GM20000 (cell line): Measurements from ENCODE around the gene PLEKHG2.
"Not testable (repeated sequence)": the region's sequence is repeated elsewhere in the genome, so short reads cannot be mapped to it uniquely, and the experiment has no call there.

ENCODE experiments used
- DNase-seq: peaks from one replicate; pipeline ENCODE4 v3.0.0; 2012; ENCODE audit warnings: low spot score
- TF ChIP-seq, protein P1 (sequence below): IDR thresholded peaks from 2 replicates; pipeline ENCODE4 v1.5.1; 2012; ENCODE audit warnings: mild to moderate bottlenecking, control low read depth; ENCODE audit errors: extremely low read depth, missing control alignments

PLEKHG2 gene

GRCh38 chr19:39372047-39372802, 40.2 kb upstream of the PLEKHG2 start:
- DNase-seq = no peak
- TF ChIP-seq, protein P1, sequence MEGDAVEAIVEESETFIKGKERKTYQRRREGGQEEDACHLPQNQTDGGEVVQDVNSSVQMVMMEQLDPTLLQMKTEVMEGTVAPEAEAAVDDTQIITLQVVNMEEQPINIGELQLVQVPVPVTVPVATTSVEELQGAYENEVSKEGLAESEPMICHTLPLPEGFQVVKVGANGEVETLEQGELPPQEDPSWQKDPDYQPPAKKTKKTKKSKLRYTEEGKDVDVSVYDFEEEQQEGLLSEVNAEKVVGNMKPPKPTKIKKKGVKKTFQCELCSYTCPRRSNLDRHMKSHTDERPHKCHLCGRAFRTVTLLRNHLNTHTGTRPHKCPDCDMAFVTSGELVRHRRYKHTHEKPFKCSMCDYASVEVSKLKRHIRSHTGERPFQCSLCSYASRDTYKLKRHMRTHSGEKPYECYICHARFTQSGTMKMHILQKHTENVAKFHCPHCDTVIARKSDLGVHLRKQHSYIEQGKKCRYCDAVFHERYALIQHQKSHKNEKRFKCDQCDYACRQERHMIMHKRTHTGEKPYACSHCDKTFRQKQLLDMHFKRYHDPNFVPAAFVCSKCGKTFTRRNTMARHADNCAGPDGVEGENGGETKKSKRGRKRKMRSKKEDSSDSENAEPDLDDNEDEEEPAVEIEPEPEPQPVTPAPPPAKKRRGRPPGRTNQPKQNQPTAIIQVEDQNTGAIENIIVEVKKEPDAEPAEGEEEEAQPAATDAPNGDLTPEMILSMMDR = no peak

DNA sequence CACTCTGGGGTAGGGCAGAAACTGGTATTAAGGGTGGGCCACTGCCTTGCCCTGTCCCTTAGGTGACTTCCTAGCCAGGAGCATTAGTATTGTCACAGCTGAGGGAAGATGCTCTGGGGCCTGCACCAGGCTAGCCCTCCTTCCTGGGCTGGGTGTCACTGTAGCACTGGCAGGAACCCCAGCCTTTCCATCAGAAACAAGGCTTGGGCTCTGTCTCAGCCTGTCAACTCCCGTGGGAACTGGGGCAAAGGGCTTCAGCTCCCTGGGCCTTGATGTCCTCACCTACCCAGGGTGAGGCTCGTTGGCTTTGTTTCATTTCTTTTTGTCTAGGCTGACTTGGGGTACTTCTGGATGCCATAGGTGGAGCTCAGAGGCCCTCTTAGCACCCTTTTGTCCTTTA, 39.5 kb upstream of the PLEKHG2 start:
- no peak for DNase-seq

GRCh38 chr19:39375929-39376328, 36.5 kb upstream of the PLEKHG2 start:
- TF ChIP-seq, protein P1 = no peak
- no peak for DNase-seq

More for the DNA sequence above, 39.5 kb upstream of the PLEKHG2 start:
- TF ChIP-seq, protein P1 = no peak

DNA sequence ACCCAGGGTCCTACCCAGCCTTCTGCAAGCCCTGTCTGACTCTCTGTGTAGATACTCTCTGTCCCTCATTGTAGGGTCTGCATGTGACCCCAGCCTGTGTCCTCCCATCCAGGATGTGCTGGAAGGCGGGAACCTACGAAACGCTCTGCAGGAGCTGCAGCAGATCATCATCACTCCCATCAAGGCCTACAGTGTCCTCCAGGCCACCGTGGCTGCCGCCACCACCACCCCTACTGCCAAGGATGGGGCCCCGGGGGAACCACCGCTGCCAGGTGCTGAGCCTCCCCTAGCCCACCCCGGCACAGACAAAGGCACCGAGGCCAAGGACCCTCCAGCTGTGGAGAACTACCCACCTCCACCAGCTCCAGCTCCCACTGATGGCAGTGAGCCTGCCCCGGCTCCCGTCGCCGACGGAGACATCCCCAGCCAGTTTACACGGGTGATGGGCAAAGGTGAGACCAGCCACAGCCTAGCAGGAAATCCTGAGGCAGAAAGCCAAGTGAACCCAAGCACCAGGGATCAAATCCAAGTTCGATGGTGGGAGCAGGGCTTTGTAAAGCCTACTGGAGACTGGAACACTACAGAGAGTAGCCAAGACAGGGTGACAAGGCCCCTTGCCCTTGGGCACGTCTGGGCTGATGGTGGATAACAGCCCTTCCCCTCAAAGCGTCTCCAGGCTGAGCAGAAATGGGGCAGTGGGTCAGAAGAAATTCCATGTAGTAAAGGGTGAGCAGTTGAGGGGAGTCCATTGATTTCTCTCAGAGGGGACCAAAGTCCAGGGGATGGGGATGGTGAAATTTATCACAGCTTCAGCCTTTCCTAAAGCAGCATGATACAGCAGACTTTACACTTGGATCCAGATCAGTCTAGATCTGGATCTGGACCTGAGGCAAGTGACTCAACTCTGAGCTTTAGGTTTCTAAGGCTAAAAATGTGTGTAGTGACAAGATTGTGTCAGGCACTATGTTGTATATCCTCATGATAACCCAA, 34.8 kb upstream of the PLEKHG2 start:
- TF ChIP-seq, protein P1 = no peak
- DNase-seq = no peak

- DNase-seq = not testable (repeated sequence)
These were observed 33.1 kb upstream of the PLEKHG2 start for GRCh38 chr19:39379366-39379765.

DNA sequence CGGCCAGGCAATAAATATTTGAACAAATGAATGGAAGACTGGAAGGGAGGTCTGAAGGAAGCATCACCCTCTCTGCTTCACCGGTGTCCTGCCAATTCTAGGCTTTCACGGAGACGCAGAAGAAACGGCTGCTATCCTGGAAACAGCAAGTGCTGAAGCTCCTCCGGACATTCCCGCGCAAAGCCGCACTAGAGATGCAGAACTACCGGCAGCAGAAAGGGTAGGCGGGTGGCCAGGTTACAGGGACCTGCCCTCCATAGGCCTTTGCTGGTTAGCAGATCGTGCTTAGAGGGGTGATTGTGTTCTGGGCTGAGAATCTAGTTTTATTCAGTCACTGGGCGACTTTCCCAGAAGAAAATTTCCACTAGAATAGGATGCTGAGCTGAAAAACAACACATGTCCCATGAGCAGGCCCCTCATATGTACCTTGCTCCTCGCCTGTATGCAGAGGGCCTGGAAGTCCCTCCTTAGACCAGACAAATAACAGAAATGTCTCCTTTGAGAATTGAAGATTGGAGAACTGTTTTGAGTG, 32.5 kb upstream of the PLEKHG2 start:
- TF ChIP-seq, protein P1 = no peak
- no peak for DNase-seq

- DNase-seq = no peak
- TF ChIP-seq, protein P1 = no peak
These were observed 31.7 kb upstream of the PLEKHG2 start for GRCh38 chr19:39380521-39381502.
